Measurements from ENCODE around the gene MR1.
A peak's percentile ranks its signal among the peaks of the same experiment; 100 is the strongest.

The MR1 gene

GRCh38 chr1:181064702-181065101, 30.9 kb downstream of the MR1 start:
- DNase-seq = no peak

- no peak for DNase-seq
These were observed 39.9 kb downstream of the MR1 start for GRCh38 chr1:181073638-181074037.

GRCh38 chr1:181075766-181076350, 42.1 kb downstream of the MR1 start:
- no peak for DNase-seq

GRCh38 chr1:181076852-181077251, 43.1 kb downstream of the MR1 start:
- no peak for DNase-seq

GRCh38 chr1:181077576-181078242, 43.9 kb downstream of the MR1 start:
- DNase-seq = no peak

- no peak for DNase-seq
These were observed 45.6 kb downstream of the MR1 start for GRCh38 chr1:181079382-181079781.

GRCh38 chr1:181079920-181080319, 46.1 kb downstream of the MR1 start:
- DNase-seq = no peak

- DNase-seq = no peak
These were observed 46.8 kb downstream of the MR1 start for GRCh38 chr1:181080556-181080955.

GRCh38 chr1:181081395-181081794, 47.6 kb downstream of the MR1 start:
- no peak for DNase-seq

- DNase-seq = peak; percentile 36
These were observed 50.2 kb downstream of the MR1 start for GRCh38 chr1:181083842-181084605.

GRCh38 chr1:181084606-181084969, 50.8 kb downstream of the MR1 start:
- DNase-seq = no peak

GRCh38 chr1:181086091-181086490, 52.3 kb downstream of the MR1 start:
- no peak for DNase-seq

- DNase-seq = no peak
These were observed 53.1 kb downstream of the MR1 start for GRCh38 chr1:181086926-181087325.

GRCh38 chr1:181087400-181087901, 53.7 kb downstream of the MR1 start:
- DNase-seq = no peak

- DNase-seq = peak; percentile 92
These were observed 54.6 kb downstream of the MR1 start, which contains the start of gene IER5 for GRCh38 chr1:181088079-181089016. IER5 (plus strand) TSS chr1:181088700; CDS start chr1:181088903, 203 bp downstream.

GRCh38 chr1:181089017-181089675, 55.4 kb downstream of the MR1 start:
- DNase-seq = no peak

GRCh38 chr1:181089676-181090544, 56.1 kb downstream of the MR1 start:
- peak; percentile 52 for DNase-seq

- DNase-seq = no peak
These were observed 56.9 kb downstream of the MR1 start for GRCh38 chr1:181090641-181091126.

- DNase-seq = no peak
These were observed 57.7 kb downstream of the MR1 start for GRCh38 chr1:181091309-181092040.

- no peak for DNase-seq
These were observed 58.3 kb downstream of the MR1 start for GRCh38 chr1:181092056-181092455.
